ENCODE data around the gene SDHB.
A peak's percentile ranks its signal among the peaks of the same experiment; 100 is the strongest.

Gene SDHB

GRCh38 chr1:17053685-17054410 is at the start of gene SDHB:
Gene SDHB (minus strand): TSS chr1:17054032. CDS start chr1:17054019, 13 bp downstream.
- DNase-seq (ENCODE audit: low read depth in 2 of 2): peak; percentile 98

GRCh38 chr1:17102232-17102631 is 48.4 kb upstream of the SDHB start:
- DNase-seq (ENCODE audit: low read depth in 2 of 2): no peak

- DNase-seq (ENCODE audit: low read depth in 2 of 2): no peak
These were observed 47.4 kb upstream of the SDHB start for GRCh38 chr1:17101261-17101660.

GRCh38 chr1:17099616-17100340 is 45.9 kb upstream of the SDHB start:
- no peak for DNase-seq (ENCODE audit: low read depth in 2 of 2)

- DNase-seq (ENCODE audit: low read depth in 2 of 2): no peak
These were observed 44.9 kb upstream of the SDHB start for GRCh38 chr1:17098446-17099317.

GRCh38 chr1:17097787-17098186 is 44.0 kb upstream of the SDHB start:
- no peak for DNase-seq (ENCODE audit: low read depth in 2 of 2)

- DNase-seq (ENCODE audit: low read depth in 2 of 2): no peak
These were observed 43.3 kb upstream of the SDHB start for GRCh38 chr1:17097147-17097546.

- DNase-seq (ENCODE audit: low read depth in 2 of 2): no peak
These were observed 42.8 kb upstream of the SDHB start for GRCh38 chr1:17096584-17096983.

GRCh38 chr1:17095141-17095540 is 41.3 kb upstream of the SDHB start:
- no peak for DNase-seq (ENCODE audit: low read depth in 2 of 2)

GRCh38 chr1:17094664-17095063 is 40.8 kb upstream of the SDHB start:
- DNase-seq (ENCODE audit: low read depth in 2 of 2): no peak

- DNase-seq (ENCODE audit: low read depth in 2 of 2): no peak
These were observed 40.1 kb upstream of the SDHB start for GRCh38 chr1:17093822-17094393.

GRCh38 chr1:17091252-17091651 is 37.4 kb upstream of the SDHB start:
- no peak for DNase-seq (ENCODE audit: low read depth in 2 of 2)

GRCh38 chr1:17089506-17089905 is 35.7 kb upstream of the SDHB start:
- no peak for DNase-seq (ENCODE audit: low read depth in 2 of 2)

GRCh38 chr1:17086751-17087150 is 32.9 kb upstream of the SDHB start:
- no peak for DNase-seq (ENCODE audit: low read depth in 2 of 2)

- DNase-seq (ENCODE audit: low read depth in 2 of 2): no peak
These were observed 31.0 kb upstream of the SDHB start for GRCh38 chr1:17084787-17085186.

- DNase-seq (ENCODE audit: low read depth in 2 of 2): no peak
These were observed 28.9 kb upstream of the SDHB start for GRCh38 chr1:17082761-17083160.

GRCh38 chr1:17081439-17081838 is 27.6 kb upstream of the SDHB start:
- DNase-seq (ENCODE audit: low read depth in 2 of 2): no peak

GRCh38 chr1:17080880-17081279 is 27.0 kb upstream of the SDHB start:
- DNase-seq (ENCODE audit: low read depth in 2 of 2): no peak

GRCh38 chr1:17080085-17080759 is 26.4 kb upstream of the SDHB start:
- DNase-seq (ENCODE audit: low read depth in 2 of 2): no peak

GRCh38 chr1:17078991-17079868 is 25.4 kb upstream of the SDHB start:
- DNase-seq (ENCODE audit: low read depth in 2 of 2): no peak

Measured in stimulated activated CD8-positive, alpha-beta memory T cell treated with anti-CD3 and anti-CD28 coated beads, Interleukin-7, amount 100 ng/mL, for 1 hour (primary cell).